SK-N-MC (cell line): ENCODE data around the gene FZD7.

Experiments
- DNase-seq: peaks from one replicate; pipeline ENCODE4 v3.0.0-alpha.2; 2011; ENCODE audit warnings: low read depth, low spot score
- H3K27ac ChIP-seq: fragments of 200-600 bp; sonication (generic); 2 replicates; pipeline ENCODE4 v1.5.1; 2016; ENCODE audit warnings: mixed run types
- H3K36me3 ChIP-seq: fragments of 200-600 bp; sonication (generic); 2 replicates; pipeline ENCODE4 v1.6.1; 2017; ENCODE audit warnings: antibody characterized with exemption, low read length, mixed read lengths; ENCODE audit not compliant: insufficient read depth
- H3K4me3 ChIP-seq: fragments of 200-600 bp; sonication (generic); 2 replicates; pipeline ENCODE4 v1.5.1; 2016
- H3K9ac ChIP-seq: fragments of 200-600 bp; sonication (generic); 2 replicates; pipeline ENCODE4 v1.8.0; 2017; ENCODE audit warnings: mixed run types, mixed read lengths; ENCODE audit not compliant: insufficient read length
- H3K9me3 ChIP-seq: fragments of 200-600 bp; sonication (generic); 2 replicates; pipeline ENCODE4 v1.6.1; 2017; ENCODE audit warnings: low read depth, mild to moderate bottlenecking, antibody characterized with exemption, low read length, moderate library complexity, mixed read lengths
- EZH2 ChIP-seq: fragments of 200-600 bp; sonication (generic); IDR thresholded peaks from one replicate; pipeline ENCODE4 v1.6.1; 2017; ENCODE audit warnings: antibody characterized with exemption
- FOXP2 ChIP-seq: optimal IDR thresholded peaks from 2 replicates; pipeline ENCODE3; 2011; ENCODE audit warnings: mild to moderate bottlenecking, moderate library complexity; ENCODE audit not compliant: insufficient read depth; ENCODE audit errors: extremely low read length, control extremely low read depth
- POLR2AphosphoS5 ChIP-seq: IDR thresholded peaks from 2 replicates; pipeline ENCODE4 v1.6.1; 2012; ENCODE audit warnings: mild to moderate bottlenecking, low read depth, low read length, borderline replicate concordance

Gene FZD7

GRCh38 chr2:201994973-201995638 is 38.5 kb upstream of the FZD7 start:
- Histone ChIP-seq H3K9ac (no peak overlapping the region), H3K27ac (no peak overlapping the region), H3K36me3 (no peaks in the 10 kb centered on the region), H3K9me3 (no peaks in the 10 kb centered on the region), H3K4me3 (no peak overlapping the region)
- no peak for DNase-seq
- no peak for TF ChIP-seq EZH2
- TF ChIP-seq FOXP2, result no peak
- no peak for TF ChIP-seq POLR2AphosphoS5

- no peak overlapping the region for H3K4me3 ChIP-seq
- H3K9ac ChIP-seq, result no peak overlapping the region
- no peaks in the 10 kb centered on the region for H3K36me3 ChIP-seq
- H3K9me3 ChIP-seq, result no peaks in the 10 kb centered on the region
- TF ChIP-seq FOXP2, result no peak
- DNase-seq, result no peak
- no peak overlapping the region for H3K27ac ChIP-seq
These were observed 37.6 kb upstream of the FZD7 start for GRCh38 chr2:201996006-201996405.

GRCh38 chr2:201996679-201997314 is 36.9 kb upstream of the FZD7 start:
- TF ChIP-seq POLR2AphosphoS5 (no peak), EZH2 (no peak)
- no peak overlapping the region for H3K9ac ChIP-seq
- no peak for DNase-seq

GRCh38 chr2:201999279-201999678 is 34.4 kb upstream of the FZD7 start:
- Histone ChIP-seq H3K27ac (no peak overlapping the region), H3K4me3 (no peak overlapping the region), H3K36me3 (no peaks in the 10 kb centered on the region), H3K9me3 (no peaks in the 10 kb centered on the region), H3K9ac (no peak overlapping the region)
- no peak for TF ChIP-seq EZH2
- TF ChIP-seq POLR2AphosphoS5, result no peak
- TF ChIP-seq FOXP2, result no peak
- DNase-seq, result no peak

More at GRCh38 chr2:201996679-201997314, 36.9 kb upstream of the FZD7 start:
- H3K9me3 ChIP-seq, result no peaks in the 10 kb centered on the region
- no peak overlapping the region for H3K27ac ChIP-seq
- H3K4me3 ChIP-seq, result no peak overlapping the region
- no peaks in the 10 kb centered on the region for H3K36me3 ChIP-seq

DNA sequence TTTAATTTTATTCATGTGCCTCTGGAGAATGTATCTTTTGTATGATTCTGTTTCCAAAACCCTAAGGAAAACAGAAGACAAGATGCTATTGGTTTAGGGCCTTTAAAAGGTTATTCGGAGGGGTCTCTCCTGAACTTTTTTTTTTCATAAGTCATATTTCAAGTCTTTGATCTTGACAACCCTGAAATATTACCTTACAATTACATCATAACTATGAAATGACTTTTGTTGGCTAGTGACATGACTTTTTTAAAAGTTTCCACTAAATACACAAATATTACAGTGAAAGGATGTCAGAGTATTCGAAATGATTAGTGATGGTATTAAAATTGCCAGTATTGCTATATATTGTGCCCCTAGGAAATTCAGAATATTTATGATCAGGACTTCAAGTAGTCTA is 31.8 kb upstream of the FZD7 start:
- TF ChIP-seq POLR2AphosphoS5, result no peak
- no peak for TF ChIP-seq EZH2
- no peak for TF ChIP-seq FOXP2
- H3K9me3 ChIP-seq, result no peaks in the 10 kb centered on the region
- H3K9ac ChIP-seq, result no peak overlapping the region
- DNase-seq, result no peak
- H3K4me3 ChIP-seq, result no peak overlapping the region
- H3K36me3 ChIP-seq, result no peaks in the 10 kb centered on the region
- H3K27ac ChIP-seq, result no peak overlapping the region

GRCh38 chr2:202002381-202002780 is 31.3 kb upstream of the FZD7 start:
- H3K27ac ChIP-seq, result no peak overlapping the region
- H3K4me3 ChIP-seq, result no peak overlapping the region
- H3K9ac ChIP-seq, result no peak overlapping the region
- no peak for DNase-seq
- TF ChIP-seq POLR2AphosphoS5 (no peak), FOXP2 (no peak), EZH2 (no peak)
- H3K9me3 ChIP-seq, result no peaks in the 10 kb centered on the region
- H3K36me3 ChIP-seq, result no peaks in the 10 kb centered on the region

- no peak for DNase-seq
- no peak overlapping the region for H3K27ac ChIP-seq
These were observed 28.3 kb upstream of the FZD7 start for GRCh38 chr2:202005272-202005887.

DNA sequence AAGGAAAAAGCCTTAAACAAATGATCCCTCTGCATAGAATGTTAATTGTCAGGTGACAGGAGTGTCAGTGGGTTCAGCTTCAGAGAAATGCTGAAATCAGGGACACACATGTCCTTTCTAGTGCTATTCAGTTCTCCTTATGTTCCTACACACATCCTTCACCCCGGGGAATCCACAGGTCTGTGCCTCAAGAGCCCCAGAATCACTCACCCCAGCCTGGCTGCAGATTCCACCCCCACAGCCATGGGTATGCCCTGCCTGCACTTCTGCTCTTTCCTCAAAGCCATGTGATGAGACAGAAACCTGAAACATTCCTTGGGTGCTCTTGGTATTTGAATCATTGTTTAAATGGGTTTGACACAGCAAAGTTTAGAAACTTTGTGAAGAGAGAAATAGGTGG is 27.4 kb upstream of the FZD7 start:
- DNase-seq, result no peak
- Histone ChIP-seq H3K9me3 (no peaks in the 10 kb centered on the region), H3K9ac (no peak overlapping the region), H3K4me3 (no peak overlapping the region), H3K36me3 (no peaks in the 10 kb centered on the region), H3K27ac (no peak overlapping the region)
- TF ChIP-seq POLR2AphosphoS5, result no peak
- TF ChIP-seq EZH2, result no peak
- TF ChIP-seq FOXP2, result no peak

More at GRCh38 chr2:202005272-202005887, 28.3 kb upstream of the FZD7 start:
- no peak overlapping the region for H3K4me3 ChIP-seq
- no peaks in the 10 kb centered on the region for H3K36me3 ChIP-seq
- no peaks in the 10 kb centered on the region for H3K9me3 ChIP-seq
- TF ChIP-seq POLR2AphosphoS5 (no peak), FOXP2 (no peak), EZH2 (no peak)
- no peak overlapping the region for H3K9ac ChIP-seq
